HCT116 (cell line): ENCODE measurements around the gene MND1. TPM values are rescaled to one million over a fixed set of nuclear protein-coding genes. Genes with fewer than 3 reads are reported as not detected.

Experiments
- ATAC-seq: fragments of 200-7000 bp; cut with Tn5 transposase; 2 replicates; pipeline ENCODE4 v1.9.1; 2020; ENCODE audit warnings: mild to moderate bottlenecking, moderate library complexity
- BruUV-seq: library from RNA; stranded (reverse); fragments of 400-500 nt; replicated peaks from 2 replicates; lab custom pipeline; 2021; lab: Mats Ljungman, UMichigan
- CTCF ChIA-PET: fragments of 300-600 bp; sonication (Branson Sonifier 250); formaldehyde crosslinking; loops from one replicate; lab custom pipeline; 2021; ENCODE audit warnings: antibody characterized with exemption; lab: Charles Lee
- POLR2A ChIA-PET: fragments of 300-600, 350-600 bp; sonication (Branson Sonifier 250); formaldehyde crosslinking; loops from one replicate; lab custom pipeline; 2021; ENCODE audit warnings: antibody characterized with exemption; lab: Charles Lee
- RAD21 ChIA-PET, 2 experiments: fragments of 300-600 bp; sonication (Branson Sonifier 250); formaldehyde crosslinking; loops; one replicate each; lab custom pipeline; 2023; ENCODE audit warnings: low total read pairs in 2 of 2; ENCODE audit not compliant: uncharacterized antibody in 2 of 2, unreplicated experiment in 2 of 2, low non-redundant PET in 1 of 2; lab: Charles Lee
- DNase-seq: peaks from one replicate; pipeline ENCODE4 v3.0.0-alpha.2; 2010; ENCODE audit warnings: low read depth, low spot score
- H2AFZ ChIP-seq: fragments of 200-600 bp; shearing (Covaris generic), sonication (generic); 2 replicates; pipeline ENCODE4 v1.6.1; 2017; ENCODE audit warnings: low read depth, mixed run types, mixed read lengths, antibody characterized with exemption, low read length; ENCODE audit not compliant: poor library complexity, severe bottlenecking
- H3K27ac ChIP-seq: 2 replicates; pipeline ENCODE4 v1.5.1; 2012; ENCODE audit warnings: low read depth, low read length
- H3K27me3 ChIP-seq: fragments of 200-600 bp; sonication (generic); 2 replicates; pipeline ENCODE4 v1.6.1; 2016; ENCODE audit warnings: mixed run types, low read length, mixed read lengths; ENCODE audit not compliant: insufficient read depth
- H3K36me3 ChIP-seq, 2 experiments: fragments of 200-500 bp in 1 of 2; fragments of 200-600 bp in 1 of 2; sonication (Bioruptor generic) in 1 of 2; sonication (generic) in 1 of 2; 2 replicates each; pipeline versions ENCODE4 v1.5.1 to v1.6.1; 2014 to 2016; ENCODE audit warnings: low read length in 2 of 2, inconsistent platforms in 1 of 2, mixed read lengths in 1 of 2, mixed run types in 1 of 2; ENCODE audit not compliant: insufficient read depth in 2 of 2, control insufficient read depth in 1 of 2
- H3K4me1 ChIP-seq, 2 experiments: fragments of 200-600 bp in 1 of 2; sonication (generic) in 1 of 2; 2 replicates each; pipeline versions ENCODE4 v1.5.1 to v1.6.1; 2012 to 2017; ENCODE audit warnings: low read length in 2 of 2, inconsistent platforms in 1 of 2, mild to moderate bottlenecking in 1 of 2, mixed read lengths in 1 of 2, mixed run types in 1 of 2, moderate library complexity in 1 of 2; ENCODE audit not compliant: insufficient read depth in 2 of 2, control insufficient read depth in 1 of 2
- H3K4me2 ChIP-seq: fragments of 200-600 bp; sonication (generic); 2 replicates; pipeline ENCODE4 v1.6.1; 2017; ENCODE audit warnings: mixed run types, low read length, mixed read lengths
- H3K4me3 ChIP-seq, 2 experiments: fragments of 200-600 bp in 1 of 2; sonication (generic) in 1 of 2; replicated peaks in 1 of 2; 2 replicates each; pipeline ENCODE4 v1.5.1; 2011 to 2016; ENCODE audit warnings: low read length in 2 of 2, control low read depth in 1 of 2, low read depth in 1 of 2, mild to moderate bottlenecking in 1 of 2, mixed read lengths in 1 of 2, mixed run types in 1 of 2
- H3K79me2 ChIP-seq: fragments of 200-600 bp; sonication (generic); 2 replicates; pipeline ENCODE4 v1.6.1; 2017; ENCODE audit warnings: mild to moderate bottlenecking, mixed run types, low read length, moderate library complexity, mixed read lengths; ENCODE audit not compliant: insufficient read depth
- H3K9ac ChIP-seq: fragments of 200-600 bp; sonication (generic); 2 replicates; pipeline ENCODE4 v1.6.1; 2016; ENCODE audit warnings: low read length, mixed read lengths
- H3K9me2 ChIP-seq: fragments of 200-600 bp; sonication (generic), shearing (Covaris generic); 2 replicates; pipeline ENCODE4 v1.6.1; 2017; ENCODE audit warnings: mixed run types, mild to moderate bottlenecking, moderate library complexity; ENCODE audit not compliant: insufficient read depth
- H3K9me3 ChIP-seq, 2 experiments: fragments of 200-500 bp in 1 of 2; fragments of 200-600 bp in 1 of 2; sonication (Bioruptor generic) in 1 of 2; sonication (generic) in 1 of 2; 2 replicates each; pipeline ENCODE4 v1.6.1; 2014 to 2017; ENCODE audit warnings: low read length in 2 of 2, mixed read lengths in 2 of 2, inconsistent platforms in 1 of 2, low read depth in 1 of 2, mild to moderate bottlenecking in 1 of 2, mixed run types in 1 of 2, moderate library complexity in 1 of 2; ENCODE audit not compliant: control insufficient read depth in 1 of 2, insufficient read depth in 1 of 2
- H4K20me1 ChIP-seq: fragments of 200-600 bp; sonication (generic), shearing (Covaris generic); 2 replicates; pipeline ENCODE4 v1.6.1; 2017; ENCODE audit warnings: mixed run types, mild to moderate bottlenecking, moderate library complexity; ENCODE audit not compliant: insufficient read depth
- CBX3 ChIP-seq: IDR thresholded peaks from 2 replicates; pipeline ENCODE4 v1.6.1; 2012; ENCODE audit warnings: low read depth
- EGR1 ChIP-seq: IDR thresholded peaks from 2 replicates; pipeline ENCODE4 v1.6.1; 2012; ENCODE audit warnings: low read depth
- EZH2 ChIP-seq: fragments of 200-600 bp; sonication (generic); IDR thresholded peaks from 2 replicates; pipeline ENCODE4 v1.6.1; 2017; ENCODE audit warnings: antibody characterized with exemption, mixed run types
- EZH2phosphoT487 ChIP-seq: fragments of 200-600 bp; IDR thresholded peaks from 2 replicates; pipeline ENCODE4 v1.6.1; 2018; ENCODE audit warnings: antibody characterized with exemption, borderline replicate concordance
- MAX ChIP-seq: IDR thresholded peaks from 2 replicates; pipeline ENCODE4 v1.6.1; 2012
- POLR2AphosphoS5 ChIP-seq: IDR thresholded peaks from 2 replicates; pipeline ENCODE4 v1.6.1; 2011; ENCODE audit warnings: mild to moderate bottlenecking, low read depth, low read length, moderate library complexity
- RAD21 ChIP-seq: IDR thresholded peaks from 2 replicates; pipeline ENCODE4 v1.6.1; 2012; ENCODE audit warnings: low read depth, mild to moderate bottlenecking
- TCF7L2 ChIP-seq: IDR thresholded peaks from 2 replicates; pipeline ENCODE4 v1.7.0; 2011; ENCODE audit warnings: borderline replicate concordance, inconsistent platforms; ENCODE audit not compliant: insufficient read depth, insufficient read length; ENCODE audit errors: extremely low read depth
- ZBTB33 ChIP-seq: IDR thresholded peaks from 2 replicates; pipeline ENCODE4 v1.6.1; 2011; ENCODE audit warnings: mild to moderate bottlenecking, low read length, moderate library complexity; ENCODE audit not compliant: insufficient replicate concordance; ENCODE audit errors: extremely low read depth
- ZFX ChIP-seq: fragments of 450-650 bp; IDR thresholded peaks from 2 replicates; pipeline ENCODE4 v1.6.1; 2017
- ZNF274 ChIP-seq: fragments of 200-500 bp; sonication (Bioruptor generic); IDR thresholded peaks from 2 replicates; pipeline ENCODE4 v1.6.1; 2014; ENCODE audit warnings: mild to moderate bottlenecking, low read depth, low read length, inconsistent platforms
- intact Hi-C: fragments of 100-400 bp; cut with micrococcal nuclease; formaldehyde crosslinking; loops from 2 replicates; pipeline ENCODE4 v1.10.0; 2022
- total RNA-seq: library from RNA; stranded (reverse); gene quantifications from one replicate; pipeline ENCODE4 v1.2.1, GENCODE V29; 2021; ENCODE audit not compliant: unreplicated experiment

Gene MND1
- total RNA-seq, 1 experiment from 2014 or later = 29.9 TPM

- Histone ChIP-seq H3K4me2 (peak overlapping the region; percentile 82), H3K79me2 (peaks cover 56% of the 10 kb centered on the region), H3K9me3 (no peaks in the 10 kb centered on the region), H3K36me3 (peaks cover 0 to 7% of the 10 kb centered on the region in 2 experiments; a peak in 1 of 4 replicates), H2AFZ (no peak overlapping the region), H3K27ac (peak overlapping the region; percentile 79), H3K9me2 (no peaks in the 10 kb centered on the region), H3K27me3 (no peaks in the 10 kb centered on the region), H4K20me1 (no peaks in the 10 kb centered on the region; the same call in 1 of the 2 replicates), H3K9ac (peak overlapping the region; percentile 84), H3K4me3 (peak overlapping the region; percentile 67 to 78), H3K4me1 (peaks cover 18 to 37% of the 10 kb centered on the region in 2 experiments)
- ATAC-seq = peak; percentile 37
- POLR2A ChIA-PET = no interaction called here
- RAD21 ChIA-PET = no interaction called here
- CTCF ChIA-PET = interaction anchor here (0.8 to 2.2 kb wide), 4 partner anchors 202 to 303 kb away, joined by 3 to 7 read pairs (median 7); no protein-coding TSS in a partner anchor
- TF ChIP-seq ZFX (peak; percentile 84; the same call in 1 of the 2 replicates), EZH2 (no peak), POLR2AphosphoS5 (0 out of 2 replicates have a peak, but pooled peaks have one; percentile 22)
- TSS peak; percentile 69 for BruUV-seq
- intact Hi-C loops = loop anchor here (2.0 to 10.0 kb wide), 3 partner anchors 87 to 410 kb away; no protein-coding TSS in a partner anchor
- DNase-seq = peak; percentile 21
Measured at GRCh38 chr4:153345012-153345981, 809 bp downstream of the MND1 start.

- H3K9ac ChIP-seq = peak overlapping the region; percentile 84
- H3K4me2 ChIP-seq = peak overlapping the region; percentile 82
- no peaks in the 10 kb centered on the region for H3K9me3 ChIP-seq
- intact Hi-C loops = loop anchor here (5.0 to 10.0 kb wide), 2 partner anchors 86 to 409 kb away; no protein-coding TSS in a partner anchor
- CTCF ChIA-PET = interaction anchor here (0.8 to 2.2 kb wide), 4 partner anchors 203 to 302 kb away, joined by 3 to 7 read pairs (median 7); no protein-coding TSS in a partner anchor
- H3K4me1 ChIP-seq = peaks cover 18 to 37% of the 10 kb centered on the region in 2 experiments
- peak overlapping the region; percentile 67 to 78 for H3K4me3 ChIP-seq
- RAD21 ChIA-PET = no interaction called here
- no peak overlapping the region for H2AFZ ChIP-seq
- H3K27ac ChIP-seq = no peak overlapping the region; the same call in 1 of the 2 replicates
- H3K79me2 ChIP-seq = peaks cover 63% of the 10 kb centered on the region
- no TSS peak for BruUV-seq
- H3K36me3 ChIP-seq = peaks cover 0 to 15% of the 10 kb centered on the region in 2 experiments; a peak in 1 of 4 replicates
- POLR2A ChIA-PET = no interaction called here
- no peaks in the 10 kb centered on the region for H3K9me2 ChIP-seq
- no peaks in the 10 kb centered on the region; the same call in 1 of the 2 replicates for H4K20me1 ChIP-seq
- DNase-seq = no peak
- no peak for ATAC-seq
- H3K27me3 ChIP-seq = no peaks in the 10 kb centered on the region
- no peak for TF ChIP-seq EGR1
- no peak for TF ChIP-seq ZNF274
- no peak for TF ChIP-seq RAD21
- no peak for TF ChIP-seq TCF7L2
- TF ChIP-seq ZBTB33 = no peak
- no peak for TF ChIP-seq EZH2phosphoT487
- no peak for TF ChIP-seq MAX
- no peak for TF ChIP-seq CBX3
- no peak for TF ChIP-seq POLR2AphosphoS5
Measured at GRCh38 chr4:153346031-153346430, 1.5 kb downstream of the MND1 start.
